Measurements from ENCODE around the gene PRRC1.
A peak's percentile ranks its signal among the peaks of the same experiment; 100 is the strongest.

Gene PRRC1

GRCh38 chr5:127585661-127586060 is 68.2 kb downstream of the PRRC1 start:
- Mint-ChIP-seq H3K4me3 (no peak overlapping the region), H3K9me3 (no peaks in the 10 kb centered on the region), H3K36me3 (no peaks in the 10 kb centered on the region), H3K4me1 (peaks cover 5% of the 10 kb centered on the region), H3K27ac (no peak overlapping the region)
- DNase-seq (ENCODE audit: low spot score in 2 of 2) (no peak), ATAC-seq (no peak)

DNA sequence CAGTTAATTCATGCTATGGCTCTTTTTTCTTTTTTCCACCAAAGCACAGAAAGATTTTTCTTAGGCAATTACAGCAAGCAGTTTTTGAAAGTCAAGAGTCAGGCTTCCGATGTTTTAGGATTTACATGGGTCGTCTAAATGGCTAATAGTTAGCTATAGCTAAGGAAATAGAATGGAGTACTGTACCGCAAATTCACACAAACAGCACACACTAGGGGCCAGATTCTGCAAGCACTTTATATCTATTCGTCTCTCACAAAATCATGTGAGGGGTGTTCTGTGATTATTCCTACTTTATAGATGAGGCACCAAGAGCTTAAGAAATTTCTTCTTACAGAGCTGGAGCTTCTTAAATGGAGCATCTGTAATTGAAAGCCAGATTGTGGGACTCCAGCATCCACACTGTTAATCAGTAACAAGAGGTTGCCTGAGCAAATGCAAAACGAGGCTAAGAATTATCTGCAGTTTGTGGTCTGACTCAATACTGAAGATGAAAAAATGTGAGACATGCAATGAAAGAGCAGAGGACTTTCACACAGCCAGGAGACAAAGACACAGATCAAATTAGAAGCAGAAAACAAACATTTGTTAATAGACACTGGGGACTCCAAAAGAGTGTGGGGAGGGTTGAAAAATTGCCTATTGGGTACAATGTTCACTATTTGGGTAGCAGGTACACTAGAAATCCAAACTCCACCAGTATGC is 68.8 kb downstream of the PRRC1 start:
- ATAC-seq (peak; percentile 63), DNase-seq (ENCODE audit: low spot score in 2 of 2) (no peak)
- Mint-ChIP-seq H3K9me3 (no peaks in the 10 kb centered on the region), H3K36me3 (no peaks in the 10 kb centered on the region), H3K4me3 (no peak overlapping the region), H3K27ac (no peak overlapping the region), H3K4me1 (peaks cover 6% of the 10 kb centered on the region)

- Mint-ChIP-seq H3K27ac (no peak overlapping the region), H3K4me3 (no peak overlapping the region), H3K9me3 (no peaks in the 10 kb centered on the region), H3K36me3 (no peaks in the 10 kb centered on the region), H3K4me1 (peaks cover 6% of the 10 kb centered on the region)
- ATAC-seq (peak; percentile 55), DNase-seq (ENCODE audit: low spot score in 2 of 2) (no peak)
These were observed 69.4 kb downstream of the PRRC1 start for GRCh38 chr5:127586811-127587210.

DNA sequence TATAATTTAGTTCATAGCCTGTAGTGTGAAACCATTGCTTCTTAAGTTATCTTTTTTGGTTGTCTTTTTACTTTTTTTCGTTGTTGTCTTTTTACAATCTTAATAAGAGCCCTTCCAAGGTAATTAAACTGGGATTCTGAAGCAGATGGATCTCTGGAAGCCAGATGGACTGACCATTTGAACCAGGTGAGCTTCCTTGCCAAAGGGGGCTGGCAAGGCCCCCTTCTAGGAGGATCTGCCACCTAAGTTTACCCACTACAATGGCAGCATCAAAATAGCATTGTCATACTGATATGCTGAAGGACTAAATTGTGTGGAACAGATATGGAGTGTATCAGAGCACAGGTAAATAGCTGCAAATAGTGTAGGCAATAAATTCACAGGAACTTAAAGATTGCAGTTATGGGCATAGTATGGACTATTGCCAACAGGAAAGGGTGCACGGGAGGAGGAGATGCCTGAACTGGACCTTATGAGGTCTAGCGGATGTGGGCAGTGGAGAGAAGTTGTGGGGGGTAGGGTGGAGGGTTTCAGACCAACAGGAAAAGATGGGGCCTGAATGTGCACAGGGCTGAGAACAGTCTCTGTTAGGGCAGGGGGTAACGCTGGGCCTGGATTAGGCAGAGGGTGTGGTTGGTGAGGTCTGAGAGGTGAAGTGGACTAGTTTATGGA is 69.9 kb downstream of the PRRC1 start:
- DNase-seq (ENCODE audit: low spot score in 2 of 2) (no peak), ATAC-seq (no peak)
- Mint-ChIP-seq H3K27ac (no peak overlapping the region), H3K4me3 (no peak overlapping the region), H3K36me3 (no peaks in the 10 kb centered on the region), H3K9me3 (no peaks in the 10 kb centered on the region), H3K4me1 (peaks cover 6% of the 10 kb centered on the region)

DNA sequence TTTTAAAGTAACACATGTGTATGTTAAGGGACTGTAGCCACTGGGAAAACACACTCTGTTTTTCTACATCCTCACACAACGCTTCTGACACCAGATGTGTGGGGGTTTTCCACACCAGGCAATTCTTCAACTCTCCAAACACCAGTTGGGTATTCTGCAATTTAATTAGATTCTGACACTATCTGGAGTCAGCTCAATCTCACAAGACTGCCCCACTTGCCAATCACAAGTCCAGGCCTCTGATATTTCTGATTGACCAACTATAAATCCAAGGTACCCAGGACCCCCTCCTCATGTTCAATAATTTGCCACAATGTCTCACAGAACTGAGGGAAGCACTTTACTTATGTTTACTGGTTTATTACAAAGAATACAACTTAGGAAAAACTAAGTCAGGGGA is 70.9 kb downstream of the PRRC1 start:
- Mint-ChIP-seq H3K36me3 (no peaks in the 10 kb centered on the region), H3K27ac (no peak overlapping the region), H3K4me3 (no peak overlapping the region), H3K4me1 (peaks cover 6% of the 10 kb centered on the region), H3K9me3 (no peaks in the 10 kb centered on the region)
- DNase-seq (ENCODE audit: low spot score in 2 of 2) (no peak), ATAC-seq (no peak)

GRCh38 chr5:127589309-127590030 is 72.0 kb downstream of the PRRC1 start:
- H3K9me3 Mint-ChIP-seq: no peaks in the 10 kb centered on the region
- H3K36me3 Mint-ChIP-seq: no peaks in the 10 kb centered on the region
- H3K27ac Mint-ChIP-seq: no peak overlapping the region
- DNase-seq (ENCODE audit: low spot score in 2 of 2) (no peak), ATAC-seq (no peak)
- H3K4me3 Mint-ChIP-seq: no peak overlapping the region
- H3K4me1 Mint-ChIP-seq: peaks cover 6% of the 10 kb centered on the region

- Mint-ChIP-seq H3K4me1 (peaks cover 6% of the 10 kb centered on the region), H3K36me3 (no peaks in the 10 kb centered on the region), H3K4me3 (no peak overlapping the region), H3K9me3 (no peaks in the 10 kb centered on the region), H3K27ac (no peak overlapping the region)
- ATAC-seq: peak; percentile 83
- no peak for DNase-seq (ENCODE audit: low spot score in 2 of 2)
These were observed 72.8 kb downstream of the PRRC1 start for GRCh38 chr5:127590156-127590722.

- no peak overlapping the region for H3K27ac Mint-ChIP-seq
- H3K9me3 Mint-ChIP-seq: no peaks in the 10 kb centered on the region
- H3K4me3 Mint-ChIP-seq: no peak overlapping the region
- no peak for DNase-seq (ENCODE audit: low spot score in 2 of 2)
- ATAC-seq: no peak
- peaks cover under 1% of the 10 kb centered on the region for H3K4me1 Mint-ChIP-seq
- no peaks in the 10 kb centered on the region for H3K36me3 Mint-ChIP-seq
These were observed 78.3 kb downstream of the PRRC1 start for GRCh38 chr5:127595484-127596368.

- H3K4me3 Mint-ChIP-seq: no peak overlapping the region
- H3K36me3 Mint-ChIP-seq: no peaks in the 10 kb centered on the region
- no peaks in the 10 kb centered on the region for H3K9me3 Mint-ChIP-seq
- DNase-seq (ENCODE audit: low spot score in 2 of 2): no peak
- no peaks in the 10 kb centered on the region for H3K4me1 Mint-ChIP-seq
- no peak overlapping the region for H3K27ac Mint-ChIP-seq
- peak; percentile 19 for ATAC-seq
These were observed 79.1 kb downstream of the PRRC1 start for GRCh38 chr5:127596501-127596900.

DNA sequence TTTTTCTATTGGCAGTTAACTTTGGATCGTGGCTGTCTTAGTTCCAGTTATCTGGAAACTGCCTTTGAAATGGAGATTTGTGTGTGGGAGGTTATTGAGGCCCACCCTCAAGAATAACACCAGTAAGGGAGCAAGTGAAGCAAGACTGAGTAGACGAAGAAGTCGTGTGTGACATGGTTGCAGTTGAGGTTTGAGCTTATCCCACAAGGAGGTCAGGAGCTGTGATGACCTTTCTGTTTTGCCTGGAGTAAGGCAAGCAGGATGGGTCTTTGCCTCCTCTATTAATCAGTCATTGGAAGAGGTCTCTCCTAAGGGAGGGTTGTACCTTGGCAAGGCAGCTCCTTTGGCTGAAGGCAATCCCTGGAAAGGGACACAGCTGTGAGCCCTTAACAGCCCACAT is 81.9 kb downstream of the PRRC1 start:
- H3K36me3 Mint-ChIP-seq: no peaks in the 10 kb centered on the region
- ATAC-seq (no peak), DNase-seq (ENCODE audit: low spot score in 2 of 2) (no peak)
- H3K27ac Mint-ChIP-seq: no peak overlapping the region
- peaks cover 5% of the 10 kb centered on the region for H3K4me1 Mint-ChIP-seq
- no peak overlapping the region for H3K4me3 Mint-ChIP-seq
- H3K9me3 Mint-ChIP-seq: no peaks in the 10 kb centered on the region

- Mint-ChIP-seq H3K27ac (no peak overlapping the region), H3K4me1 (peaks cover 5% of the 10 kb centered on the region), H3K4me3 (no peak overlapping the region), H3K36me3 (no peaks in the 10 kb centered on the region), H3K9me3 (no peaks in the 10 kb centered on the region)
- ATAC-seq: no peak
- DNase-seq (ENCODE audit: low spot score in 2 of 2): no peak
These were observed 82.4 kb downstream of the PRRC1 start for GRCh38 chr5:127599847-127600246.

GRCh38 chr5:127601111-127601510 is 83.7 kb downstream of the PRRC1 start:
- Mint-ChIP-seq H3K9me3 (no peaks in the 10 kb centered on the region), H3K27ac (no peak overlapping the region), H3K36me3 (no peaks in the 10 kb centered on the region), H3K4me1 (peaks cover 5% of the 10 kb centered on the region), H3K4me3 (no peak overlapping the region)
- DNase-seq (ENCODE audit: low spot score in 2 of 2) (no peak), ATAC-seq (no peak)

DNA sequence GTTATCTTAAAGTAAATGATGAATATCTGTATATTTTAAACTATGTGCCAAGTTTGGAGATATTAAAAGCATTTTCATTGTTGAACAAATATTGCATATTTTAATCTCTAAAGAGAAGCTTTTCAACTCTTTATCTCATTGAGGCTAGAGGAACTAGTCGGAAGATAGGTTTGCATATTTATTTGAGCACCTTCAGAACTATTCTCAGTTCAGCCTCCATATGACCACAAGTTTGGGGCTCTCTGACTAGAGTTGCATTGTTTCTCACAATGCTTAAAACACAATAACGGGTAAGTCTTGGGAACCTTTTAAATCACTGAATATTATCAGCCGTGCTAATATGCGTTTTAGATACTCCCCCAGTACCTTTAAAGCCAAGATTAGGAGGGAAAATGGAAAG is 84.2 kb downstream of the PRRC1 start:
- H3K4me1 Mint-ChIP-seq: peaks cover 5% of the 10 kb centered on the region
- no peak for DNase-seq (ENCODE audit: low spot score in 2 of 2)

DNA sequence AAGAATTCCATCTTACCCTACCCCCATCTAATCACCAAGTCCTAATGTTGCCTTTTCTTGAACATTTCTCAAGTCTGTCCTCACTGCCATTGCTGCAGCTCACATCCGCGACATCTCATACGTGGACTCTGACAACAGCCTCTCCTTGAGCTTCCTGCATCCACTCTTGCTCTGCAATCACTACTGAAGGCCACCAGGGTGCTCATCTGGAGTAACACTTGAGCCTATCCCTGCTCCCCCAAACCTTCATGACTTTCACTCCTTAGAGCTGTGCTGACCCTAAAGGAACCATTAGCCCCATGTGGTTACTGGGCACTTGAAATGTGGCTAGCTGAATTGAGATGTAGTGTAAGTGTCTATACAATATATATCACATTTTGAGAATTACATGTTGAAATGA is 85.0 kb downstream of the PRRC1 start:
- ATAC-seq (peak; percentile 8), DNase-seq (ENCODE audit: low spot score in 2 of 2) (no peak)
- Mint-ChIP-seq H3K4me1 (peaks cover 5% of the 10 kb centered on the region), H3K36me3 (no peaks in the 10 kb centered on the region), H3K4me3 (no peak overlapping the region), H3K27ac (no peak overlapping the region), H3K9me3 (no peaks in the 10 kb centered on the region)

More for the DNA sequence above, 84.2 kb downstream of the PRRC1 start:
- ATAC-seq: no peak
- Mint-ChIP-seq H3K27ac (no peak overlapping the region), H3K36me3 (no peaks in the 10 kb centered on the region), H3K9me3 (no peaks in the 10 kb centered on the region), H3K4me3 (no peak overlapping the region)

Data from stimulated activated effector memory CD8-positive, alpha-beta T cell treated with anti-CD3 and anti-CD28 coated beads, Interleukin-12 subunit alpha, Interleukin-12 subunit beta, amount 100 ng/mL, for 72 hours (primary cell).